ENCODE measurements around the gene SLC1A2. TPM values are rescaled to one million over a fixed set of nuclear protein-coding genes. Genes with fewer than 3 reads are reported as not detected.
A peak's percentile ranks its signal among the peaks of the same experiment; 100 is the strongest.

Gene SLC1A2
- polyA plus RNA-seq, 1 experiment: 0.60 TPM

DNA sequence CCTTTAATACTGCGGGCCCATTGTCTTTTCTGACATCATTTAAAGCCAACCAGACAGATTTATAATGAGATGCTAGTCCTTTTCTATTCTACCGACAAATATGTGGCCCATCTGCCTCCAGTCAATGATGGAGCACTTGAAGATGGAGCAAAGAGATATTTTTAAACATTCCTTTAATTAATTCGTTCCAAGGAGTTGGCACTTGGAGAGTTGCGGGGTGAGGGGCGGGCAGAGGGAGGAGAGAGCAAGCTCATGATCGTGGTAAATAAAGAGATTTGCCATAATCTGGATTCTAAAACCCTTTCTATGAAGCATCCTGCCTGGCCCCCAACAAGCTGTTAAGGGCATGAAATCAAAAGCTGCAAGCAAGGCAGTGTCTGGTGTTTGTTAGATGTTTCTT is 5.0 kb downstream of the SLC1A2 start:
- H3K27me3 ChIP-seq (ENCODE audit: control insufficient read depth, insufficient read depth, low read length): peaks cover 8% of the 10 kb centered on the region
- DNase-seq (ENCODE audit: low read depth): no peak
- CTCF ChIA-PET: interaction anchor here (0.9 to 1.8 kb wide), 2 partner anchors 10 to 71 kb away, joined by 3 to 5 read pairs; no protein-coding TSS in a partner anchor
- H3K36me3 ChIP-seq (ENCODE audit: control insufficient read depth, insufficient read depth, low read length): no peaks in the 10 kb centered on the region
- H3K4me3 ChIP-seq (ENCODE audit: low read depth, low read length): no peak overlapping the region
- POLR2A ChIA-PET: no interaction called here
- TF ChIP-seq, protein P1, sequence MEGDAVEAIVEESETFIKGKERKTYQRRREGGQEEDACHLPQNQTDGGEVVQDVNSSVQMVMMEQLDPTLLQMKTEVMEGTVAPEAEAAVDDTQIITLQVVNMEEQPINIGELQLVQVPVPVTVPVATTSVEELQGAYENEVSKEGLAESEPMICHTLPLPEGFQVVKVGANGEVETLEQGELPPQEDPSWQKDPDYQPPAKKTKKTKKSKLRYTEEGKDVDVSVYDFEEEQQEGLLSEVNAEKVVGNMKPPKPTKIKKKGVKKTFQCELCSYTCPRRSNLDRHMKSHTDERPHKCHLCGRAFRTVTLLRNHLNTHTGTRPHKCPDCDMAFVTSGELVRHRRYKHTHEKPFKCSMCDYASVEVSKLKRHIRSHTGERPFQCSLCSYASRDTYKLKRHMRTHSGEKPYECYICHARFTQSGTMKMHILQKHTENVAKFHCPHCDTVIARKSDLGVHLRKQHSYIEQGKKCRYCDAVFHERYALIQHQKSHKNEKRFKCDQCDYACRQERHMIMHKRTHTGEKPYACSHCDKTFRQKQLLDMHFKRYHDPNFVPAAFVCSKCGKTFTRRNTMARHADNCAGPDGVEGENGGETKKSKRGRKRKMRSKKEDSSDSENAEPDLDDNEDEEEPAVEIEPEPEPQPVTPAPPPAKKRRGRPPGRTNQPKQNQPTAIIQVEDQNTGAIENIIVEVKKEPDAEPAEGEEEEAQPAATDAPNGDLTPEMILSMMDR (IDR thresholded peaks at IDR 0.05; ENCODE audit: insufficient read depth, low read depth, low read length): no peak

DNA sequence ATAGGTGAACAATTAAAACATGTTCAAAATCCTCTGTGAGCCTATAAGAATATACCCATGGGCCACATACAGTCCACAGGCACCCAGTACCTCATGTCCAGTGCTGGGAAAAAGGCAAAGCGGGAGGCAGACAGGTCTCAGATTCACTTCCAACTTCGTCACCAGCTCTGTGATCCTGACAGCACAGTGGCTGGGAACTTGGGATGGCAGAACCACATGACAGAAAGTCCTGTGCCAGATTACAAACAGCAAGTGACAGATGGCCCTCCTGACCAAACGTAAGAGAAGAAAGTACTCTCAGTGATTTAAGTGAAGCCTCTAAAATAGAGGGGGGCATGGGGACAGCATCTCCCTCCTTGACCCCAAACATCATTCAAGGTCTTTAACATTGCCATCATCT is 5.8 kb downstream of the SLC1A2 start:
- POLR2A ChIA-PET: no interaction called here
- Histone ChIP-seq H3K27me3 (ENCODE audit: control insufficient read depth, insufficient read depth, low read length) (peaks cover 6% of the 10 kb centered on the region), H3K36me3 (ENCODE audit: control insufficient read depth, insufficient read depth, low read length) (no peaks in the 10 kb centered on the region), H3K4me3 (ENCODE audit: low read depth, low read length) (no peak overlapping the region)
- TF ChIP-seq, protein P1 (IDR thresholded peaks at IDR 0.05; ENCODE audit: insufficient read depth, low read depth, low read length): no peak
- CTCF ChIA-PET: interaction anchor here (1.1 kb wide), 1 partner anchor 487 kb away, joined by 3 read pairs; no protein-coding TSS in a partner anchor
- DNase-seq (ENCODE audit: low read depth): no peak

DNA sequence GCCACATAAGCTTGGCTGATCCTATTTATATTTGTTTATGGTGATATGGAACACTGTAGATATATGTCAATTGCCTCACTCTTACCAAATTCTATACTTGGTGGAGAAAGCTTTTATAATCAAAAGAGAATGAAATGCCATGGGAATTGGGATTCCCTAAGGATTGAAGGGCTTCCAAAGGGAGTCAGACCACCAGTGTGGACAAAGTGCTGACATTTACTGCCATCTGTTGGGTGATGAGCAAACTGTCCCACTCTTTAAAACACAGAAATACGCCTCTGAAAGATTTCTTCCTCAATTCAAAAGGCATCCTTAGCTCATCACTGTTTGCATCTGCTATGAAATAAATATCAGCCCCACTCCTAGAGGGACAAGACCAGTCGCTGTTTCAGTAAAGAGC is 7.1 kb downstream of the SLC1A2 start:
- TF ChIP-seq, protein P1 (IDR thresholded peaks at IDR 0.05; ENCODE audit: insufficient read depth, low read depth, low read length): peak; percentile 52
- POLR2A ChIA-PET: no interaction called here
- no peaks in the 10 kb centered on the region for H3K27me3 ChIP-seq (ENCODE audit: control insufficient read depth, insufficient read depth, low read length)
- no peak for DNase-seq (ENCODE audit: low read depth)
- H3K4me3 ChIP-seq (ENCODE audit: low read depth, low read length): no peak overlapping the region
- CTCF ChIA-PET: interaction anchor here (1.2 to 2.9 kb wide), 9 partner anchors 9 to 899 kb away, joined by 4 to 8 read pairs (median 5); partner anchors contain the start of gene ELF5
- no peaks in the 10 kb centered on the region for H3K36me3 ChIP-seq (ENCODE audit: control insufficient read depth, insufficient read depth, low read length)

DNA sequence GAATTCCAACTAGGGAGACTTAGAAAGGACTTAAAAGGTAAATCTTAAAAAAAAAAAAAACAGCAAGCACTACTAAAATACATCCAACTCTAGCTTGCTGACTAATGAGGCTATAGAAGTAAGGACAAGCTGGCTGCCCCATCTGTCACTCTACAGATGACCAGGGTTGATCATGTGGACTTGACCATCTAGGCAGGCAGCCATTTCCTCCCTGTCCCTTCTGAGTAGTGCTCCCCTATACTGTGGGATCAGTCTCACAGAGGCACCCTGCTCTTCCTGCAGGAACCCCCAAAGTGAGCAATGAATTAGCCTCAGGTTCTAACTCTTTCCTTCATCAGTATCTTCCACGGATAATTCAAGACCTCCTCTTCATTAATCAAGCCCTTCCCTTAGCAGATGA is 12.3 kb downstream of the SLC1A2 start:
- ChIA-PET CTCF (no interaction called here), POLR2A (no interaction called here)
- TF ChIP-seq, protein P1 (IDR thresholded peaks at IDR 0.05; ENCODE audit: insufficient read depth, low read depth, low read length): no peak

DNA sequence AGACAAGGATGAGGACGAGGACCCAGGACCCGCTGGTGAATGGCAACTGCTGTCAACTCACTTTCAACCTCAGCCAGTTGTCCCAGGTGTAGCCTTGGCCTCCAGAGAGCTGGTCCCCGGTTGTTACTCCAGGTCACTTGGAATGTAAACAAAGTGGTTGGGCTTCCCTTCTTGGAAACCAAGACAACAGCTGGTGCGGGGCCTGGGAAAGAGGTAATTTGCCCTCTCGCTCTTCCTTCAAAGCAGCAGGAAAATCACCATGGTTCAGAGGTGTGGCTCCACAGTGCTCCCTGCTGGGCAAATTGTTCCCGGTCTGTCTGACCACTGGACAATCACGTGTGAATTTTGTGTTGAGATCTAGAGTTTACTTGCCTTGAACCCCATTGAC is 15.0 kb downstream of the SLC1A2 start:
- no peak overlapping the region for H3K4me3 ChIP-seq (ENCODE audit: low read depth, low read length)
- TF ChIP-seq, protein P1 (IDR thresholded peaks at IDR 0.05; ENCODE audit: insufficient read depth, low read depth, low read length): peak; percentile 57
- DNase-seq (ENCODE audit: low read depth): no peak
- ChIA-PET CTCF (interaction anchor here (0.6 to 1.5 kb wide), 7 partner anchors 11 to 895 kb away, joined by 3 to 5 read pairs (median 4); no protein-coding TSS in a partner anchor), POLR2A (no interaction called here)
- no peaks in the 10 kb centered on the region for H3K27me3 ChIP-seq (ENCODE audit: control insufficient read depth, insufficient read depth, low read length)
- H3K36me3 ChIP-seq (ENCODE audit: control insufficient read depth, insufficient read depth, low read length): no peaks in the 10 kb centered on the region

More for the DNA sequence above, 12.3 kb downstream of the SLC1A2 start:
- DNase-seq (ENCODE audit: low read depth): no peak
- Histone ChIP-seq H3K27me3 (ENCODE audit: control insufficient read depth, insufficient read depth, low read length) (no peaks in the 10 kb centered on the region), H3K4me3 (ENCODE audit: low read depth, low read length) (no peak overlapping the region), H3K36me3 (ENCODE audit: control insufficient read depth, insufficient read depth, low read length) (no peaks in the 10 kb centered on the region)
